Activated T-cell treated with anti-CD3 and anti-CD28 coated beads, Interleukin-2, amount 50 U/mL, for 48 hours (primary cell): ENCODE data around the gene ZNRF3.

Experiments used
- DNase-seq, 2 experiments: peaks; one replicate each; pipeline ENCODE4 v3.0.0-alpha.2; 2020

The ZNRF3 gene

GRCh38 chr22:29098296-29098695 lies 214.9 kb downstream of the ZNRF3 start:
- no peak for DNase-seq

- DNase-seq, result no peak
Observed at GRCh38 chr22:29102300-29102699, 218.9 kb downstream of the ZNRF3 start.

- no peak for DNase-seq
Observed at GRCh38 chr22:29103121-29103520, 219.7 kb downstream of the ZNRF3 start.

GRCh38 chr22:29105468-29105867 lies 222.1 kb downstream of the ZNRF3 start:
- DNase-seq, result no peak

DNA sequence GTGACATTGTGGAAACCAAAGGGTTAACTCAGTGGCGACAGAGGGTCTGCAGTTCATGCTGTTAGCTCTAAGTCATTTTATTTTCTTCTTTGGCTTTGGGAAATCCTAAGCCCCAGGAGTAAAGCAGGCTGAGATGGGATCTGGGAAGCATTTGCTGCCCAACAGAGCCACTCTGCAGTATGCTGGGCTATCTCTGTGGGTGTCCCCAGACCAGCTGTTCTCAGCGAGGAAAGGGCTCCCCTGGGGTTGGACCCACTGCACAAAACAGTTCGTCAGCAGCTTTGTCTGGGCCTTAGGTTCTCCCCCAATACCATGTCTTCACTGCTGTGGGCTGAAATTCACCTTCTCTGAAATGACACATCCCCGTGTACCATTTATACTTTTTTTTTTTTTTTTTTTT lies 223.5 kb downstream of the ZNRF3 start:
- no peak for DNase-seq
